IMR-90 (cell line): ENCODE data around the gene RIMS3. TPM values are rescaled to one million over a fixed set of nuclear protein-coding genes. Genes with fewer than 3 reads are reported as not detected.

ENCODE experiments used
- ATAC-seq: fragments of 200-7000 bp; cut with Tn5 transposase; 2 replicates; pipeline ENCODE4 v1.9.1; 2020; ENCODE audit warnings: low read depth, mild to moderate bottlenecking, moderate library complexity
- BruUV-seq: library from RNA; stranded (reverse); fragments of 400-500 nt; replicated peaks from 2 replicates; lab custom pipeline; 2021; lab: Mats Ljungman, UMichigan
- CTCF ChIA-PET: fragments of 300-600 bp; formaldehyde crosslinking; extraction: SDS; loops from one replicate; lab custom pipeline; 2021; ENCODE audit warnings: antibody characterized with exemption; lab: Yijun Ruan, JAX
- POLR2A ChIA-PET: fragments of 300-600 bp; sonication (Branson Sonifier 250); formaldehyde crosslinking; loops from one replicate; lab custom pipeline; 2022; ENCODE audit warnings: antibody characterized with exemption; ENCODE audit not compliant: unreplicated experiment; lab: Charles Lee
- DNase-seq: peaks from one replicate; pipeline ENCODE4 v3.0.0; 2013
- H2AFZ ChIP-seq: replicated peaks from 2 replicates; pipeline ENCODE3; 2013; ENCODE audit warnings: low read length, mild to moderate bottlenecking; ENCODE audit not compliant: poor library complexity
- H2AK5ac ChIP-seq: 2 replicates; pipeline ENCODE4 v1.6.1; 2013; ENCODE audit warnings: low read depth, low read length, inconsistent platforms
- H2AK9ac ChIP-seq: replicated peaks from 2 replicates; pipeline ENCODE3; 2013; ENCODE audit warnings: mild to moderate bottlenecking, low read depth, low read length, moderate library complexity; ENCODE audit not compliant: poor library complexity
- H2BK120ac ChIP-seq: 2 replicates; pipeline ENCODE4 v1.6.1; 2013; ENCODE audit warnings: low read depth, low read length, inconsistent platforms
- H2BK15ac ChIP-seq: 3 replicates; pipeline ENCODE4 v1.6.1; 2013; ENCODE audit warnings: low read depth, low read length, inconsistent platforms
- H2BK20ac ChIP-seq: 2 replicates; pipeline ENCODE4 v1.6.1; 2013; ENCODE audit warnings: low read depth, mild to moderate bottlenecking, inconsistent platforms, low read length, moderate library complexity
- H2BK5ac ChIP-seq: 2 replicates; pipeline ENCODE4 v1.6.1; 2013; ENCODE audit warnings: mild to moderate bottlenecking, low read depth, low read length, inconsistent platforms; ENCODE audit not compliant: poor library complexity, severe bottlenecking
- H3K14ac ChIP-seq: replicated peaks from 2 replicates; pipeline ENCODE4 v1.6.1; 2013; ENCODE audit warnings: low read depth, low read length, inconsistent platforms
- H3K18ac ChIP-seq: 2 replicates; pipeline ENCODE4 v1.6.1; 2013; ENCODE audit warnings: low read depth, low read length, control low read depth
- H3K23ac ChIP-seq: 2 replicates; pipeline ENCODE4 v1.6.1; 2013; ENCODE audit warnings: low read depth, low read length, inconsistent platforms
- H3K27ac ChIP-seq: 2 replicates; pipeline ENCODE4 v1.5.1; 2013; ENCODE audit warnings: mild to moderate bottlenecking, control low read depth, low read length; ENCODE audit not compliant: insufficient read depth
- H3K27me3 ChIP-seq: 2 replicates; pipeline ENCODE4 v1.6.1; 2013; ENCODE audit warnings: low read length; ENCODE audit not compliant: control insufficient read depth, insufficient read depth
- H3K36me3 ChIP-seq: 2 replicates; pipeline ENCODE4 v1.6.1; 2013; ENCODE audit warnings: low read length, mixed read lengths; ENCODE audit not compliant: control insufficient read depth, insufficient read depth
- H3K4ac ChIP-seq: 2 replicates; pipeline ENCODE4 v1.6.1; 2013; ENCODE audit warnings: low read depth, low read length, inconsistent platforms
- H3K4me1 ChIP-seq: 2 replicates; pipeline ENCODE4 v1.6.1; 2013; ENCODE audit warnings: low read length, mixed read lengths; ENCODE audit not compliant: control insufficient read depth, insufficient read depth
- H3K4me2 ChIP-seq: 2 replicates; pipeline ENCODE4 v1.6.1; 2013; ENCODE audit warnings: low read depth, mild to moderate bottlenecking, control low read depth, low read length, moderate library complexity
- H3K4me3 ChIP-seq: 2 replicates; pipeline ENCODE4 v1.5.1; 2013; ENCODE audit warnings: low read depth, mild to moderate bottlenecking, control low read depth, low read length, moderate library complexity; ENCODE audit not compliant: insufficient read depth
- H3K56ac ChIP-seq: 2 replicates; pipeline ENCODE4 v1.6.1; 2013; ENCODE audit warnings: low read length, inconsistent platforms; ENCODE audit not compliant: insufficient read depth; ENCODE audit errors: extremely low read depth
- H3K79me1 ChIP-seq, 2 experiments: 2 replicates each; pipeline ENCODE4 v1.6.1; 2013; ENCODE audit warnings: low read length in 2 of 2, inconsistent platforms in 1 of 2, low read depth in 1 of 2
- H3K9ac ChIP-seq: 2 replicates; pipeline ENCODE4 v1.6.1; 2013; ENCODE audit warnings: low read depth, low read length, control low read depth
- H3K9me1 ChIP-seq: 2 replicates; pipeline ENCODE4 v1.6.1; 2013; ENCODE audit warnings: low read length, inconsistent platforms; ENCODE audit not compliant: insufficient read depth
- H3K9me3 ChIP-seq: 2 replicates; pipeline ENCODE4 v1.6.1; 2013; ENCODE audit warnings: low read length; ENCODE audit not compliant: control insufficient read depth, insufficient read depth
- H4K20me1 ChIP-seq: 2 replicates; pipeline ENCODE4 v1.6.1; 2013; ENCODE audit warnings: low read length, inconsistent platforms; ENCODE audit not compliant: insufficient read depth
- H4K5ac ChIP-seq: 2 replicates; pipeline ENCODE4 v1.6.1; 2013; ENCODE audit warnings: mild to moderate bottlenecking, low read depth, low read length, control low read depth
- H4K8ac ChIP-seq, 2 experiments: 2 replicates each; pipeline ENCODE4 v1.6.1; 2013; ENCODE audit warnings: low read depth in 2 of 2, low read length in 2 of 2, control low read depth in 1 of 2, inconsistent platforms in 1 of 2
- H4K91ac ChIP-seq: 2 replicates; pipeline ENCODE4 v1.6.1; 2013; ENCODE audit warnings: low read depth, low read length, inconsistent platforms; ENCODE audit not compliant: insufficient read depth
- BHLHE40 ChIP-seq: fragments of 150-350 bp; IDR thresholded peaks from 2 replicates; pipeline ENCODE4 v1.6.1; 2016; ENCODE audit warnings: mild to moderate bottlenecking, low read depth, low read length
- FOS ChIP-seq: fragments of 150-350 bp; IDR thresholded peaks from 2 replicates; pipeline ENCODE4 v1.6.1; 2016; ENCODE audit warnings: low read depth, low read length
- MAZ ChIP-seq: IDR thresholded peaks from 2 replicates; pipeline ENCODE4 v1.6.1; 2012; ENCODE audit warnings: low read depth, mild to moderate bottlenecking, low read length, improper control_type of control experiment, moderate library complexity, borderline replicate concordance
- POLR2A ChIP-seq: IDR thresholded peaks from 2 replicates; pipeline ENCODE4 v1.6.1; 2012; ENCODE audit warnings: mild to moderate bottlenecking, low read depth, low read length
- WGBS, 2 experiments: methylation state at CpG; one replicate each; pipeline versions ENCODE4 v1.1.5 to v1.1.7; 2013; ENCODE audit warnings: missing lambda C conversion rate in 2 of 2; ENCODE audit not compliant: insufficient read length in 1 of 2; ENCODE audit errors: extremely low coverage in 2 of 2; 5-methylcytosine and 5-hydroxymethylcytosine counted together
- dilution Hi-C: fragments of 300-500 bp; cut with HindIII; formaldehyde crosslinking; loops from one replicate; pipeline ENCODE4 v1.14.3; 2018; ENCODE audit warnings: low sequenced_read_pairs; ENCODE audit not compliant: unreplicated experiment
- in situ Hi-C: fragments of 300-500 bp; cut with MboI; formaldehyde crosslinking; loops from 3 replicates; pipeline ENCODE4 v1.14.3; 2019; ENCODE audit warnings: low sequenced_read_pairs, inconsistent platforms, mixed read lengths
- intact Hi-C: fragments of 100-400 bp; cut with micrococcal nuclease; formaldehyde crosslinking; loops from 2 replicates; pipeline ENCODE4 v1.10.0; 2022
- polyA plus RNA-seq, 3 experiments: library from polyadenylated mRNA; depleted of rRNA; stranded (reverse); fragments of >200 nt; gene quantifications; 2 replicates each; pipeline ENCODE4 v1.2.3, GENCODE V29; 2012; ENCODE audit warnings: low replicate concordance in 1 of 3
- total RNA-seq: library from RNA; depleted of rRNA; stranded (reverse); fragments of >200 nt; gene quantifications from 2 replicates; pipeline ENCODE4 v1.2.3, GENCODE V29; 2012
- TF ChIP-seq, protein P1 (sequence below): fragments of 150-350 bp; IDR thresholded peaks from 2 replicates; pipeline ENCODE4 v1.6.1; 2016; ENCODE audit warnings: low read depth, mild to moderate bottlenecking, low read length, moderate library complexity, borderline replicate concordance

The RIMS3 gene
- total and polyA plus RNA-seq, 2 of the 4 experiments (the other 2 are of a cell fraction), result 0.10 to 0.36 TPM

DNA sequence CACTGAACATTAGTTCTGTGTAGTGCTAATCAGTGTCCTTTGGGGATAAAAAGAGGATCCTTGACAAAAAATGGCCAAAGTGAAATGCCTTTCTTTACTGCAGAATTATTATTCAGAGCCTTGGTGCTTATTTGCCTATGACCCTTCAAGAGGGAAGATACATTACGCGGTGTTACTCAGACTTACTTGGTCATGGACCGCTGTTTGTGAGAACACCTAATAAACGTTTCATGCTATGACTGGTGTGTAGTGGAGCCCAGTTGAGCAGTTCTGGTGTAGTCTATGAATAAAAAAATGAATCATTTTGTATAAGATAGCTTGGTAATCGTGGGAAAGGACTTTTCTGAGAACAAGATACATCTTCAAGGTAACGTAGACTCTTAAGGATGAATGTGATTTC is 34.3 kb upstream of the RIMS3 start:
- Histone ChIP-seq H3K4ac (no peak overlapping the region), H3K4me1 (no peaks in the 10 kb centered on the region), H3K9ac (no peak overlapping the region), H4K20me1 (no peaks in the 10 kb centered on the region), H4K8ac (no peak overlapping the region), H3K27ac (no peak overlapping the region), H2BK15ac (no peak overlapping the region), H3K4me2 (no peak overlapping the region), H2BK20ac (no peak overlapping the region), H3K36me3 (no peaks in the 10 kb centered on the region), H3K9me3 (no peaks in the 10 kb centered on the region), H2AK9ac (no peak overlapping the region), H3K56ac (no peak overlapping the region), H2BK120ac (no peak overlapping the region), H4K5ac (no peak overlapping the region), H3K14ac (no peak overlapping the region), H2AFZ (no peak overlapping the region), H3K27me3 (no peaks in the 10 kb centered on the region), H2BK5ac (no peak overlapping the region), H3K4me3 (no peak overlapping the region), H4K91ac (no peak overlapping the region), H2AK5ac (no peak overlapping the region), H3K23ac (no peak overlapping the region), H3K9me1 (0 out of 2 replicates have a peak, but pooled peaks cover 2% of the 10 kb centered on the region), H3K79me1 (peaks cover 29 to 59% of the 10 kb centered on the region in 2 experiments), H3K18ac (no peak overlapping the region)
- no TSS peak for BruUV-seq
- dilution Hi-C loops (no loop called here), intact Hi-C loops (no loop called here), in situ Hi-C loops (no loop called here)
- no peak for DNase-seq
- no peak for ATAC-seq
- 67% methylated on average over 1 of the region's 6 CpGs; no CpG with 5 or more reads in 1 of the 2 experiments for WGBS, 2 experiments
- CTCF ChIA-PET, result no interaction called here
- no peak for TF ChIP-seq BHLHE40
- no peak for TF ChIP-seq POLR2A
- TF ChIP-seq, protein P1, sequence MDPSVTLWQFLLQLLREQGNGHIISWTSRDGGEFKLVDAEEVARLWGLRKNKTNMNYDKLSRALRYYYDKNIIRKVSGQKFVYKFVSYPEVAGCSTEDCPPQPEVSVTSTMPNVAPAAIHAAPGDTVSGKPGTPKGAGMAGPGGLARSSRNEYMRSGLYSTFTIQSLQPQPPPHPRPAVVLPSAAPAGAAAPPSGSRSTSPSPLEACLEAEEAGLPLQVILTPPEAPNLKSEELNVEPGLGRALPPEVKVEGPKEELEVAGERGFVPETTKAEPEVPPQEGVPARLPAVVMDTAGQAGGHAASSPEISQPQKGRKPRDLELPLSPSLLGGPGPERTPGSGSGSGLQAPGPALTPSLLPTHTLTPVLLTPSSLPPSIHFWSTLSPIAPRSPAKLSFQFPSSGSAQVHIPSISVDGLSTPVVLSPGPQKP, result no peak
- TF ChIP-seq MAZ, result no peak
- TF ChIP-seq FOS, result no peak
- POLR2A ChIA-PET, result no interaction called here
